CD4-positive, alpha-beta T cell treated with Interleukin-6 for 4 hours (primary cell): Measurements from ENCODE around the gene MCCD1.
"Not testable (repeated sequence)": the region's sequence is repeated elsewhere in the genome, so short reads cannot be mapped to it uniquely, and the experiment has no call there.

Source experiments
- DNase-seq: peaks from one replicate; pipeline ENCODE4 v3.0.0-alpha.2; 2020; ENCODE audit warnings: mixed read lengths

Gene MCCD1, protein sequence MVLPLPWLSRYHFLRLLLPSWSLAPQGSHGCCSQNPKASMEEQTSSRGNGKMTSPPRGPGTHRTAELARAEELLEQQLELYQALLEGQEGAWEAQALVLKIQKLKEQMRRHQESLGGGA

GRCh38 chr6:31528821-31529328 is at the start of gene MCCD1:
Gene MCCD1, plus strand, starts transcription at chr6:31528962. Its CDS starts 53 bp downstream, at chr6:31529015.
- no peak for DNase-seq

GRCh38 chr6:31479151-31479932 is 49.4 kb upstream of the MCCD1 start:
- DNase-seq = no peak

DNA sequence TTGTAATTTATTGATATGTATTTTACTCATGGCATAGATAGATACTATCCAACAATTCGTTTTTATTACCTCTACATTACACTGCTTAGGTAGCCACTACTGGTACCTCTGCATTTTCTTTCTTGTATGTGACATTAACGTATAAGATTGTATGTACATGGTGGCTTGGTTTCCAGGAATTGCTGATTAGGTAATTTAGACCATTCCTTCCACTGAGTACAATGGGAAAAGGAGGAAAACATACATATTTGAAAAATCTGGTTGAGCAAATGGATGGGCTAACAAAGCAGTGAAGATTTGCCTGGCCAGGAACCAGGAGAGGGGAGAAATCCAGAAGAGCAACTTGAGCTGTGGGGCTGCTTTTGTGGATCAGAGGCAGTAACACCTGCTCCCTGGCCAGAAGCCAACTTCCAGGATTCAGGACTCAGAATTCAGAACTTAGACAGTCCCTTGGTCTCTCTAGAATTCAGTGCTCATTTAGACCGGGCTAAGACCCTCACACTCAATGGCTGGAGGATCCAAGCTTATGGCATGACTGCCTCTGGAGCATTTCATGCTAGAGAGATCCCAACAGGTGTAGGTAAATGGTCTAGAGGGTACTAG is 48.7 kb upstream of the MCCD1 start:
- no peak for DNase-seq

GRCh38 chr6:31480574-31480973 is 48.2 kb upstream of the MCCD1 start:
- DNase-seq = no peak

DNA sequence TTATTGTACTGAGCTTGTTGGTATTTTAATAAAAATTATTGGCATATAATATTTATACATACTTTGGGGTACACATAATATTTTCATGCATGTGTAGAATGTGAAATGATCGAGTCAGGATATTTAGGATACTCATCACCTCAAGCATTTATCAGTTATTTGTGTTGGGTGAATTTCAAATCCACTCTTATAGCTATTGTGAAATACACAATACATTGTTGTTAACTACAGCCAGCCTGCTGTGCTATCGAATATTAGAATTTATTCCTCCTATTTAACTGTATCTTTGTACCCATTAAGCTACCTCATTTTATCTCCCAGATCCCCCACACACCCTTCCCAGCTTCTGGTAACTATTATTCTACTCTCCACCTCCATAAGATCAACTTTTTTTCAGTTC is 45.4 kb upstream of the MCCD1 start:
- DNase-seq = no peak

- no peak for DNase-seq
Observed at GRCh38 chr6:31485055-31485454, 43.7 kb upstream of the MCCD1 start.

DNA sequence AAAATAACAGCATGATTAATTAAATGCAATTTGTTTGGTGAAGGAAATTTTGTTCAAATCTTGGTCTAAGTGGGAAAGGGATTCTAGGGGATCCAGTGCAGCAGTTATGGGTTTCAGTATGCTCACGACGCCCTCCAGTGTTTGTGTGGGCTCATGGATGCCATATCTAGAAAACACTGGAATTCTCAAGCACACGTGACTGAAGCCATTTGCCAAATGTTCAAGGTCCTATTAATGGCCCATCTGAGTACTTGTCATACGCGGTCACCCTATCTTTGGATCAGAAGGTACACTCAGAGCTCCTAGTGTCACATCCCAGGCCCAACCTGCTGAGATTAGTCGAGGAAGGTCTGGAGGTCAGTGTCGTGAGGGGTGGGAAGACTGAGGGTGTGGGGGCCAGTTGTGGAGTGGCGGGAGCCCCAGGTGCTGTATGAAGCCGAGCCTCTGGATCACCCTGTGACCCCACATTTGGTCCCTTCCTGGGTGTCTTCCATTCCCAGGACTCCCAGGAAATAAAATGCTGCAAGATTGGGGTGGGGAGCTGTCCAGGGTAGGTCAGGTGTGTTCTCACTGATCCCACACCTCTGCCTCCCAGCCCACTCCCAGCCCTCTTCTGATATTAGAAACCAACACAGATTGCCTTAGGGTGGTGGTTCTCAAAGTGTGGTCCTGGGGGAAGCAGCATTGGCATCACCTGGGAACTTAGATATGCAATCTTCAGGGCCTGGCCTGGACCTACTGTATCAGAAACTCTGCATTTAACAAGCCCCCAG is 42.5 kb upstream of the MCCD1 start:
- DNase-seq = not testable (repeated sequence)

GRCh38 chr6:31487674-31488073 is 41.1 kb upstream of the MCCD1 start:
- DNase-seq = not testable (repeated sequence)

- no peak for DNase-seq
Observed at GRCh38 chr6:31489086-31489485, 39.7 kb upstream of the MCCD1 start.

GRCh38 chr6:31490115-31490873 is 38.5 kb upstream of the MCCD1 start:
- DNase-seq = no peak

DNA sequence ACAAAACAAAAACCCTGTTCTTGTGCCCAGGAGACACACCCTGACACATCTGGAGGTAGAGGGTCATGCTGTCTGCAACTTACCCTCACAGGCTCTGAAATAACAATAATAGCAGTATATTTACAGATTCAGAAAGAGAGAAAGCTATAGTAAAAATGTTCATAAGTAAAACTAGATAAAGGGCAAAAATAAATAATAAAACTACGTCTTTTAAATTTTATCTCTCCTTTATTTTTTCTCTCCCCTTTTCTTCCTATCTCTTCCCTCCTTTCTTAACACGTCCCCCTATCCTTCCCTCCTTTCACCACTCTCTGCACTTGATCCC is 35.2 kb upstream of the MCCD1 start:
- not testable (repeated sequence) for DNase-seq

- peak; percentile 78 for DNase-seq
Observed at GRCh38 chr6:31493875-31494694, 34.7 kb upstream of the MCCD1 start.

DNA sequence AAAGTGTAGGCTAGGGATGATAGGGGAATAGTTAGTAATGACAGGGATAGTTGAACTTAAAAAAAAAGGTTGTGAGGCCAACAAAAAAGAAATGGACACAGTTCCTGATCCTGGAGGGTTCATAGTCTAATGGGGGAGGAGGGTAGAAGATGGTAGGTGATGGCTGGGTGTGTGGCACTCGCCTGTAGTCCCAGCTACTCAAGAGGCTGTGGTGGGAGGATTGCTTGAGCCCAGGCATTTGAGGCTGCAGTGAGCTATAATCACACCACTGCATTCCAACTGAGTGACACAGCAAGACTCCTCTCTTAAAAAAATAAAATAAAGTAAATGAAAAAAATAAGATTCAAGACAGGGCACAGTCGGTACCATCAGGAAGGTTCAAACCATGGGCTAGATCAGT is 33.2 kb upstream of the MCCD1 start:
- no peak for DNase-seq

DNA sequence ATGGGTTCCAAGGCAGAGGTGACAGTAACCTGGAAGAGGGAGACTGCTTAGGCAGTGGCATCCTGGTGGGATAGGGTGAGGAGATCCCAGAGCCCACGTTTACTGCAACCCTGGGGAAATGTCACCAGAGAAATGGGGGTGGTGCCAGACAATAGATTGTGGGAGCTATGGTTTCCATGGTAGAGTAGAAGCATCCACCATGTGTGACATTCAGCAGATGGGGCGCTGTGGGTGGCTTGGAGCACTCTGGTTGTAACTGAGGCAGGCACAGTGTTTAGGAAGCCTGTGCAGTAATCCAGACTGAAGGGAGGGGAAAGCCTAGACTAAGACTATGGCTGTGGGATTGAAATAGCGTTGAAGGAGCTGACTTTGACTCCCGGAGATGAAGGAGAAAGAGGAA is 31.9 kb upstream of the MCCD1 start:
- not testable (repeated sequence) for DNase-seq

DNA sequence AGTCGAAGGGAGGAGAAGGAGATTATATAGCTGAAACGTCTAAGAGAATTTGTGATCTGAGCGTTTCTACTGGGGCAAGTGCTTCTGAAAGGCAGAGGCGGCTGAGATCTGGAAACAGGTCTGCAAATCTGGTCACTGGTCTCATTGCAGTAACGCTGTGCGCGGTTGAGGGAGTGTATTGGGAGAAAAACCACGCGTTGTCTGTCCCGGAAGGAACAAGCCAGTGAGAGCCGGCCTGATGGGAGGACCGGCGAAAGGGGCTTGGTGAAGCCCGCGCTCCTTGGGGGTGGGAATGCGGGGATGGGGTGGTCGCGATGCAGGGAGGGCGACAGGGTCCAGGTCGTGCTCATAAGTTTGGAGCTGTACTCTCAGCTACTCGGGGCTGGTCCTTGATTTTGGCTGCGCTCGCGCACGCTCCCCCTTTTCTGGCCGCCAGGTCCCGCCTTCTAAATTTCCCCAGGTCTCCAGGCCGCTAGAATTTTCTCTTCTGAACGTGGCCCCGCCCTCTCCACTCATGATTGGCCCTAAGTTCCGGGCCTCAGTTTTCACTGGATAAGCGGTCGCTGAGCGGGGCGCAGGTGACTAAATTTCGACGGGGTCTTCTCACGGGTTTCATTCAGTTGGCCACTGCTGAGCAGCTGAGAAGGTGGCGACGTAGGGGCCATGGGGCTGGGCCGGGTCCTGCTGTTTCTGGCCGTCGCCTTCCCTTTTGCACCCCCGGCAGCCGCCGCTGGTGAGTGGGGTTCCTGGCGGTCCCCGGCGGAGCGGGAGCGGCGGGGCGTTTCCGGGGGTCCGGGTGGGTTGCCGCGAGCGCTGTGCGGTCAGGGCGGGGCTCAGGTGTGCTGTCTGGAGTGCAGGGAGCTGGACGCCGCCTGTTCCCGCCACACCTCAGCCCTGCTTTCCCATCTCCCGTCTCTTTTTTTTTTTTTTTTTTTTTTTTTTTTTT is 31.0 kb upstream of the MCCD1 start, which contains the start of gene MICB:
Gene MICB (plus strand): TSS at position 615 of the 946 bp plus-strand sequence. CDS start 49 bp downstream, at position 664.
- peak; percentile 92 for DNase-seq

- DNase-seq = no peak
Observed at GRCh38 chr6:31498748-31499147, 30.0 kb upstream of the MCCD1 start.

DNA sequence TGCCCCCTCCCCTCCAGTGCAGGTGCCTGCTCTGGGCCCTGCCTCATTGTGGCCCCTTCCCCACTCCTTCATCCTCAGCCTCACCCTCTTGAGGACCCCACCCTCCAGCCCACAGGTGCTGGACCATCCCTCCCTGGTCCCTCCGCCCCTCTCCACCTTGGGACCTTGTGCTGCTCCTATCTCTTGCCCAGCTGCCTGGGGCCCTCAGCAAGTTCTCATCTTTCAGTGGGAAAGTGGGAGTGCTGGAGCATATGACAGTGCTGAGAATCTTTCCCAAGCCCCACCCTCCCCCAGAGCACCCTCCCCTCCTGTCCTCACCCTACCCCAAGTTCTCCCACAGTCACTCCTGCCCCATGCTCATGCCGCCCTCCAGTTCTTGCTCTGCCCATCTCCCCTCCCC is 29.1 kb upstream of the MCCD1 start:
- DNase-seq = not testable (repeated sequence)

DNA sequence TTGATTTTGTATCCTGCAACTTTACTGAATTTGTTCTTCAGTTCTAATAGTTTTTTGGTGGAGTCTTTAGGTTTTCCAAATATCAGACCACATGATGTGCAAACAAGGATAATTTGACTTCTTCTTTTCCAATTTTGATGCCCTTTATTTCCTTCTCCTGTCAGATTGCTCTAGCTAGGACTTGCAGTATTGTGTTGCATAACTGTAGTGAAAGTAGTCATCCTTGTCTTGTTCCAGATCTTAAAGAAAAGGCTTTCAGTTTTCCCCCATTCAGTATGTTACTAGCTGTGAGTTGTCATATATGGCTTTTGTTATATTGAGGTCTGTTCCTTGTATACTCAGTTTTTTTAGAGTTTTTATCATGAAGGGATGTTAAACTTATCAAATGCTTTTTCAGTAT is 26.2 kb upstream of the MCCD1 start:
- DNase-seq = no peak

DNA sequence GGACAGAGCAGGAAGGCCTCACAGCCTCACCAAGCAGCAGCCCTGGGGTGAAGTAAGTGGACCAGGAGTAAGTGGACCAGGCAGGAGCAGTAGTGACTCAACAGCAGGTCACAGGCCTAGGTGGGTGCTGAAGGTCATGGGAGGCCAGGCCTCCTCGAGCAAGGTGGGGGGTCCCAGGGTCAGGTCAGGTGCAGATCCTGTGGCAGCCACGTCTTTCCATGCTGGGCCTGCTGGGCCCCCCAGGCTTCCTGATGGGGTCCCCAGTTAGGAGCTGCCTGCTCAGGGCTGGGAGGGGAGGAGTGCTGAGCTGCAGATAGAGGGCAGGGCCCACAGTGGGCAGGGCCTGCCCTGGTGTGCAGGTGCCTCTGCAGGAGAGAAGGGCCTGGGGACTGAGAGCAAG is 19.7 kb upstream of the MCCD1 start:
- not testable (repeated sequence) for DNase-seq

DNA sequence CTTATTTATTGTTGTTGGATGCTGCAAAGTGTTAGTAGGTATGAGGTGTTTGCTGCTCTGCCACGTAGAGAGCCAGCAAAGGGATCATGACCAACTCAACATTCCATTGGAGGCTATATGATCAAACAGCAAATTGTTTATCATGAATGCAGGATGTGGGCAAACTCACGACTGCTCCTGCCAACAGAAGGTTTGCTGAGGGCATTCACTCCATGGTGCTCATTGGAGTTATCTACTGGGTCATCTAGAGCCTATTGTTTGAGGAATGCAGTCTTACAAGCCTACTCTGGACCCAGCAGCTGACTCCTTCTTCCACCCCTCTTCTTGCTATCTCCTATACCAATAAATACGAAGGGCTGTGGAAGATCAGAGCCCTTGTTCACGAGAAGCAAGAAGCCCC is 18.8 kb upstream of the MCCD1 start:
- DNase-seq = no peak
